H9 (cell line): ENCODE measurements around the gene OAS2. TPM values are rescaled to one million over a fixed set of nuclear protein-coding genes. Genes with fewer than 3 reads are reported as not detected.

Experiments
- DNase-seq: peaks from one replicate; pipeline ENCODE4 v3.0.0-alpha.2; 2017
- H2AFZ ChIP-seq: one replicate; pipeline ENCODE4 v1.6.1; 2013; ENCODE audit warnings: mild to moderate bottlenecking, low read length, control low read depth, moderate library complexity
- H2AK5ac ChIP-seq: 2 replicates; pipeline ENCODE4 v1.6.1; 2013; ENCODE audit warnings: low read length, control low read depth, mixed read lengths; ENCODE audit not compliant: insufficient read length
- H2BK120ac ChIP-seq: one replicate; pipeline ENCODE4 v1.6.1; 2013; ENCODE audit warnings: low read depth, mild to moderate bottlenecking, low read length, control low read depth, inconsistent platforms; ENCODE audit not compliant: poor library complexity, severe bottlenecking
- H2BK12ac ChIP-seq: 2 replicates; pipeline ENCODE4 v1.6.1; 2013; ENCODE audit warnings: low read length, control low read depth, mixed read lengths, low read depth; ENCODE audit not compliant: insufficient read length
- H2BK15ac ChIP-seq: 2 replicates; pipeline ENCODE4 v1.6.1; 2013; ENCODE audit warnings: low read depth, low read length, control low read depth
- H2BK20ac ChIP-seq: one replicate; pipeline ENCODE4 v1.6.1; 2013; ENCODE audit warnings: low read depth, mild to moderate bottlenecking, low read length, control low read depth, inconsistent platforms; ENCODE audit not compliant: poor library complexity, severe bottlenecking
- H2BK5ac ChIP-seq: 2 replicates; pipeline ENCODE4 v1.6.1; 2013; ENCODE audit warnings: low read length, control low read depth, mixed read lengths; ENCODE audit not compliant: insufficient read length
- H3K14ac ChIP-seq: 2 replicates; pipeline ENCODE4 v1.6.1; 2013; ENCODE audit warnings: low read length, control low read depth; ENCODE audit not compliant: insufficient read depth
- H3K18ac ChIP-seq: 2 replicates; pipeline ENCODE4 v1.6.1; 2013; ENCODE audit warnings: low read depth, mild to moderate bottlenecking, mixed read lengths, low read length, control low read depth; ENCODE audit not compliant: insufficient read length
- H3K23ac ChIP-seq: 2 replicates; pipeline ENCODE4 v1.6.1; 2013; ENCODE audit warnings: low read length, control low read depth, mixed read lengths, low read depth; ENCODE audit not compliant: insufficient read length
- H3K23me2 ChIP-seq: 2 replicates; pipeline ENCODE4 v1.6.1; 2013; ENCODE audit warnings: low read depth, mild to moderate bottlenecking, mixed read lengths, low read length, control low read depth; ENCODE audit not compliant: insufficient read length, poor library complexity, severe bottlenecking
- H3K27ac ChIP-seq: 2 replicates; pipeline ENCODE4 v1.5.1; 2013; ENCODE audit warnings: low read length, control low read depth, mixed read lengths, low read depth; ENCODE audit not compliant: insufficient read length
- H3K27me3 ChIP-seq: 2 replicates; pipeline ENCODE4 v1.6.1; 2013; ENCODE audit warnings: low read length, control low read depth, inconsistent platforms; ENCODE audit not compliant: insufficient read depth
- H3K4ac ChIP-seq: 2 replicates; pipeline ENCODE4 v1.6.1; 2013; ENCODE audit warnings: low read depth, mild to moderate bottlenecking, control low read depth, inconsistent platforms, low read length, moderate library complexity
- H3K4me1 ChIP-seq: 2 replicates; pipeline ENCODE4 v1.6.1; 2013; ENCODE audit warnings: low read length, control low read depth, inconsistent platforms; ENCODE audit not compliant: insufficient read depth
- H3K4me2 ChIP-seq: 2 replicates; pipeline ENCODE4 v1.6.1; 2013; ENCODE audit warnings: low read length, control low read depth, mixed read lengths; ENCODE audit not compliant: insufficient read length, insufficient read depth
- H3K56ac ChIP-seq: 2 replicates; pipeline ENCODE4 v1.6.1; 2013; ENCODE audit warnings: low read depth, mild to moderate bottlenecking, mixed read lengths, low read length, control low read depth; ENCODE audit not compliant: insufficient read length
- H3K79me1 ChIP-seq: 2 replicates; pipeline ENCODE4 v1.6.1; 2013; ENCODE audit warnings: low read depth, mild to moderate bottlenecking, moderate library complexity, low read length, control low read depth, inconsistent platforms; ENCODE audit not compliant: insufficient read depth, poor library complexity, severe bottlenecking
- H3K79me2 ChIP-seq: 2 replicates; pipeline ENCODE4 v1.6.1; 2013; ENCODE audit warnings: low read length, control low read depth, inconsistent platforms; ENCODE audit not compliant: insufficient read depth
- H3K9ac ChIP-seq: 2 replicates; pipeline ENCODE4 v1.6.1; 2013; ENCODE audit warnings: low read length, control low read depth, mixed read lengths; ENCODE audit not compliant: insufficient read length; ENCODE audit errors: extremely low read depth
- H3K9me3 ChIP-seq: one replicate; pipeline ENCODE4 v1.6.1; 2013; ENCODE audit warnings: low read depth, low read length, inconsistent platforms; ENCODE audit not compliant: control insufficient read depth
- H3T11ph ChIP-seq: one replicate; pipeline ENCODE4 v1.6.1; 2013; ENCODE audit warnings: mild to moderate bottlenecking, low read length, control low read depth, inconsistent platforms
- H4K20me1 ChIP-seq: one replicate; pipeline ENCODE4 v1.6.1; 2013; ENCODE audit not compliant: control insufficient read depth, insufficient read length, insufficient read depth
- H4K5ac ChIP-seq: 2 replicates; pipeline ENCODE4 v1.6.1; 2013; ENCODE audit warnings: low read depth, mild to moderate bottlenecking, mixed read lengths, low read length, control low read depth; ENCODE audit not compliant: insufficient read length
- H4K8ac ChIP-seq: replicated peaks from 2 replicates; pipeline ENCODE4 v1.6.1; 2013; ENCODE audit warnings: low read length, control low read depth, mixed read lengths, low read depth; ENCODE audit not compliant: insufficient read length
- H4K91ac ChIP-seq: 2 replicates; pipeline ENCODE4 v1.6.1; 2013; ENCODE audit warnings: low read depth, mild to moderate bottlenecking, moderate library complexity, mixed read lengths, low read length, control low read depth; ENCODE audit not compliant: insufficient read length
- H3K27ac Mint-ChIP-seq, 3 experiments: 2 replicates in 2 of 3; 3 replicates in 1 of 3; pipeline ENCODE4 v1.8.0; 2020 to 2021; ENCODE audit warnings: mixed read lengths in 3 of 3, mild to moderate bottlenecking in 1 of 3, moderate library complexity in 1 of 3
- H3K27me3 Mint-ChIP-seq: 2 replicates; pipeline ENCODE4 v1.8.0; 2021; ENCODE audit warnings: low read depth, mild to moderate bottlenecking, moderate library complexity, mixed read lengths
- H3K36me3 Mint-ChIP-seq, 3 experiments: 2 replicates in 2 of 3; 3 replicates in 1 of 3; pipeline ENCODE4 v1.8.0; 2020 to 2021; ENCODE audit warnings: low read depth in 3 of 3, mixed read lengths in 3 of 3; ENCODE audit not compliant: insufficient read depth in 1 of 3
- H3K4me1 Mint-ChIP-seq, 2 experiments: 2 replicates each; pipeline ENCODE4 v1.8.0; 2020; ENCODE audit warnings: mixed read lengths in 2 of 2
- H3K4me3 Mint-ChIP-seq, 2 experiments: 2 replicates in 1 of 2; 3 replicates in 1 of 2; pipeline ENCODE4 v1.8.0; 2020 to 2021; ENCODE audit warnings: mild to moderate bottlenecking in 2 of 2, mixed read lengths in 2 of 2, moderate library complexity in 1 of 2
- H3K9me3 Mint-ChIP-seq, 2 experiments: 2 replicates in 1 of 2; 3 replicates in 1 of 2; pipeline ENCODE4 v1.8.0; 2020; ENCODE audit warnings: mild to moderate bottlenecking in 2 of 2, mixed read lengths in 2 of 2, moderate library complexity in 1 of 2
- CTCF ChIP-seq: fragments of 200-600 bp; sonication (generic); conservative IDR thresholded peaks from 3 replicates; pipeline ENCODE4 v1.8.0; 2021; ENCODE audit warnings: antibody characterized with exemption, mild to moderate bottlenecking
- WGBS: extraction: QIAGEN DNeasy Blood & Tissue Kit; methylation state at CpG from one replicate; pipeline ENCODE4 v1.1.7; 2013; ENCODE audit warnings: missing lambda C conversion rate, low lambda C conversion rate, mixed read lengths; ENCODE audit not compliant: insufficient read length; ENCODE audit errors: extremely low coverage; 5-methylcytosine and 5-hydroxymethylcytosine counted together
- long read RNA-seq: library from polyadenylated mRNA; unstranded; transcript quantifications from one replicate; pipeline ENCODE4 v2.0.0, GENCODE V29; 2020
- total RNA-seq: library from RNA; stranded (reverse); gene quantifications from 2 replicates; pipeline ENCODE4 v1.2.1, GENCODE V29; 2021

Gene OAS2
- not detected in 2 replicates for total RNA-seq
- long read RNA-seq = 0 reads

GRCh38 chr12:112978163-112979040 is at the start of gene OAS2:
OAS2 (plus strand) TSS chr12:112978519; CDS start chr12:112978609, 90 bp downstream.
- H3K56ac ChIP-seq = no peak within 1 kb of the TSS
- no peak within 1 kb of the TSS for H2BK12ac ChIP-seq
- no peaks in the 10 kb centered on the region for H3K27me3 ChIP-seq
- H3K79me2 ChIP-seq = no peaks in the 10 kb centered on the region
- H2BK120ac ChIP-seq = no peak within 1 kb of the TSS
- DNase-seq = no peak
- no peak within 1 kb of the TSS for H3T11ph ChIP-seq
- H3K27me3 Mint-ChIP-seq = peaks cover 3% of the 10 kb centered on the region
- no peaks in the 10 kb centered on the region for H3K9me3 ChIP-seq
- WGBS = no CpG with 5 or more reads among the region's 19 CpGs
- H3K14ac ChIP-seq = no peak within 1 kb of the TSS
- no peak within 1 kb of the TSS for H3K27ac ChIP-seq
- H3K9ac ChIP-seq = no peak within 1 kb of the TSS
- no peak within 1 kb of the TSS for H2BK15ac ChIP-seq
- peaks cover 0 to 7% of the 10 kb centered on the region in 2 experiments; a peak in 2 of 4 replicates for H3K4me1 Mint-ChIP-seq
- H3K9me3 Mint-ChIP-seq = no peaks in the 10 kb centered on the region; a peak in 1 of 5 replicates
- no peak within 1 kb of the TSS for H3K23ac ChIP-seq
- no peaks in the 10 kb centered on the region; the same call in 1 of the 2 replicates for H3K4me1 ChIP-seq
- H3K79me1 ChIP-seq = no peaks in the 10 kb centered on the region
- H3K4ac ChIP-seq = no peak within 1 kb of the TSS
- H4K5ac ChIP-seq = no peak within 1 kb of the TSS
- no peak within 1 kb of the TSS for H3K4me2 ChIP-seq
- H2BK5ac ChIP-seq = no peak within 1 kb of the TSS
- no peak within 1 kb of the TSS for H3K27ac Mint-ChIP-seq
- H2BK20ac ChIP-seq = no peak within 1 kb of the TSS
- no peaks in the 10 kb centered on the region for H3K23me2 ChIP-seq
- no peaks in the 10 kb centered on the region for H4K20me1 ChIP-seq
- H2AK5ac ChIP-seq = no peak within 1 kb of the TSS
- no peak within 1 kb of the TSS for H2AFZ ChIP-seq
- H3K36me3 Mint-ChIP-seq = no peaks in the 10 kb centered on the region
- no peak within 1 kb of the TSS for H4K8ac ChIP-seq
- no peak for TF ChIP-seq CTCF
- no peak within 1 kb of the TSS for H3K4me3 Mint-ChIP-seq
- no peak within 1 kb of the TSS for H4K91ac ChIP-seq
- H3K18ac ChIP-seq = no peak within 1 kb of the TSS
